ENCODE results near the gene PVALB. TPM values are rescaled to one million over a fixed set of nuclear protein-coding genes. Genes with fewer than 3 reads are reported as not detected.

Gene PVALB
- total and polyA plus RNA-seq, 8 donors, result 0.95 to 4.1 (median 2.1) TPM; not detected in 5

GRCh38 chr22:36852056-36852973, 35.5 kb upstream of the PVALB start:
- Histone ChIP-seq H3K4me1 (peaks cover 0 to 10% (median 8%) of the 10 kb centered on the region in 4 donors), H3K36me3 (no peaks in the 10 kb centered on the region), H3K4me3 (no peak overlapping the region), H3K27me3 (peaks cover 0 to 55% (median 4%) of the 10 kb centered on the region in 3 donors), H3K27ac (no peak overlapping the region), H3K9me3 (no peaks in the 10 kb centered on the region)
- intact Hi-C loops (cut with DNase I; ENCODE audit: low total_unique reads), result loop anchor here (10.0 kb wide), 1 partner anchor 122 kb away; no protein-coding TSS in a partner anchor
- TF ChIP-seq POLR2A (IDR thresholded peaks at IDR 0.05), result no peak
- TF ChIP-seq EP300 (IDR thresholded peaks at IDR 0.05), result no peak
- WGBS, 5 donors, result 80 to 85% (median 83%) methylated on average over 7 of the region's 7 CpGs
- DNase-seq, result no peak

GRCh38 chr22:36850682-36851081, 33.8 kb upstream of the PVALB start:
- TF ChIP-seq POLR2A (IDR thresholded peaks at IDR 0.05) (no peak), EP300 (IDR thresholded peaks at IDR 0.05) (no peak), POLR2AphosphoS5 (IDR thresholded peaks at IDR 0.05) (no peak)
- TF ChIP-seq, protein P1, sequence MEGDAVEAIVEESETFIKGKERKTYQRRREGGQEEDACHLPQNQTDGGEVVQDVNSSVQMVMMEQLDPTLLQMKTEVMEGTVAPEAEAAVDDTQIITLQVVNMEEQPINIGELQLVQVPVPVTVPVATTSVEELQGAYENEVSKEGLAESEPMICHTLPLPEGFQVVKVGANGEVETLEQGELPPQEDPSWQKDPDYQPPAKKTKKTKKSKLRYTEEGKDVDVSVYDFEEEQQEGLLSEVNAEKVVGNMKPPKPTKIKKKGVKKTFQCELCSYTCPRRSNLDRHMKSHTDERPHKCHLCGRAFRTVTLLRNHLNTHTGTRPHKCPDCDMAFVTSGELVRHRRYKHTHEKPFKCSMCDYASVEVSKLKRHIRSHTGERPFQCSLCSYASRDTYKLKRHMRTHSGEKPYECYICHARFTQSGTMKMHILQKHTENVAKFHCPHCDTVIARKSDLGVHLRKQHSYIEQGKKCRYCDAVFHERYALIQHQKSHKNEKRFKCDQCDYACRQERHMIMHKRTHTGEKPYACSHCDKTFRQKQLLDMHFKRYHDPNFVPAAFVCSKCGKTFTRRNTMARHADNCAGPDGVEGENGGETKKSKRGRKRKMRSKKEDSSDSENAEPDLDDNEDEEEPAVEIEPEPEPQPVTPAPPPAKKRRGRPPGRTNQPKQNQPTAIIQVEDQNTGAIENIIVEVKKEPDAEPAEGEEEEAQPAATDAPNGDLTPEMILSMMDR (IDR thresholded peaks at IDR 0.05), result no peak
- peaks cover 0 to 62% (median 14%) of the 10 kb centered on the region in 3 donors for H3K27me3 ChIP-seq
- no peaks in the 10 kb centered on the region for H3K9me3 ChIP-seq
- no peak overlapping the region for H3K4me3 ChIP-seq
- DNase-seq, result no peak
- 70 to 79% (median 77%) methylated on average over 10 of the region's 10 CpGs for WGBS, 5 donors
- no peak overlapping the region for H3K27ac ChIP-seq
- no peaks in the 10 kb centered on the region for H3K36me3 ChIP-seq
- H3K4me1 ChIP-seq, result peaks cover 0 to under 1% (median 0%) of the 10 kb centered on the region in 4 donors
- intact Hi-C loops (cut with DNase I; ENCODE audit: low total_unique reads), result loop anchor here (10.0 kb wide), 1 partner anchor 124 kb away; no protein-coding TSS in a partner anchor

DNA sequence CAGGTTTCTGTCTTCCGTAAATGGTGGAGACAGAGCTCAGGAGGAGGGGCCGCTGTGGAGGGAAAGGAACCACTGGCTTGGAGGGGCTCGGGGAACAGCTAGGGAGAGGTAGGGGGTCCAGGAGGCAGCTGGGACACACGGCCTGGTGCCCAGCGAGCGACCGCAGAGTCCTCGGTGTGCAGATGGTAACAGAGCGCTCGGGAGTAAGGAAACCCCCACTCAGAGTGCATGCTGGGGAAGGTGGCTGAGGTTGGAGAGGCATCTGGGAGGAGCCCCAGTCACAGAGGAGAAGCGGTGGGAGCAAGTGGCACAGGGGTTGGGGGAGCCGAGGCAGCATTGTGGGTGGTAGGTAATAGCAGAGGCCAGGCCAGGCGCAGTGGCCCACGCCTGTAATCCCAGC, 33.2 kb upstream of the PVALB start:
- no peaks in the 10 kb centered on the region for H3K36me3 ChIP-seq
- no peak for DNase-seq
- H3K4me1 ChIP-seq, result no peaks in the 10 kb centered on the region
- peaks cover 0 to 69% (median 14%) of the 10 kb centered on the region in 3 donors for H3K27me3 ChIP-seq
- H3K9me3 ChIP-seq, result no peaks in the 10 kb centered on the region
- intact Hi-C loops (cut with DNase I; ENCODE audit: low total_unique reads), result loop anchor here (10.0 kb wide), 1 partner anchor 125 kb away; no protein-coding TSS in a partner anchor
- TF ChIP-seq POLR2A (IDR thresholded peaks at IDR 0.05) (no peak), POLR2AphosphoS5 (IDR thresholded peaks at IDR 0.05) (no peak), EP300 (IDR thresholded peaks at IDR 0.05) (no peak)
- TF ChIP-seq, protein P1 (IDR thresholded peaks at IDR 0.05), result no peak
- no peak overlapping the region for H3K4me3 ChIP-seq
- H3K27ac ChIP-seq, result no peak overlapping the region
- 74 to 82% (median 78%) methylated on average over 14 of the region's 14 CpGs for WGBS, 5 donors

GRCh38 chr22:36846949-36847348, 30.1 kb upstream of the PVALB start:
- Histone ChIP-seq H3K4me3 (no peak overlapping the region), H3K36me3 (no peaks in the 10 kb centered on the region), H3K27ac (no peak overlapping the region), H3K27me3 (peaks cover 0 to 82% (median 14%) of the 10 kb centered on the region in 3 donors), H3K4me1 (no peaks in the 10 kb centered on the region), H3K9me3 (no peaks in the 10 kb centered on the region)
- intact Hi-C loops (cut with DNase I; ENCODE audit: low total_unique reads), result no loop called here
- no peak for DNase-seq
- TF ChIP-seq, protein P1 (IDR thresholded peaks at IDR 0.05), result no peak
- TF ChIP-seq POLR2AphosphoS5 (IDR thresholded peaks at IDR 0.05) (no peak), POLR2A (IDR thresholded peaks at IDR 0.05) (no peak), EP300 (IDR thresholded peaks at IDR 0.05) (no peak)
- WGBS, 5 donors, result 44 to 61% (median 57%) methylated on average over 5 to 6 of the region's 6 CpGs
